Effector memory CD4-positive, alpha-beta T cell (primary cell): ENCODE data around the gene OTOG.

Source experiments
- DNase-seq, 3 donors: peaks; one replicate each; pipeline ENCODE4 v3.0.0-alpha.2; 2020
- H3K27ac ChIP-seq: 2 replicates; pipeline ENCODE4 v1.7.0; 2013; ENCODE audit warnings: mild to moderate bottlenecking, low read length, moderate library complexity; ENCODE audit not compliant: insufficient read depth, poor library complexity, severe bottlenecking
- H3K27me3 ChIP-seq: replicated peaks from 2 replicates; pipeline ENCODE4 v1.7.0; 2013; ENCODE audit warnings: mild to moderate bottlenecking, low read length; ENCODE audit not compliant: insufficient read depth, control insufficient read depth, poor library complexity, severe bottlenecking
- H3K36me3 ChIP-seq: 2 replicates; pipeline ENCODE4 v1.7.0; 2013; ENCODE audit warnings: mild to moderate bottlenecking, low read length, moderate library complexity; ENCODE audit not compliant: control insufficient read depth, insufficient read depth
- H3K4me1 ChIP-seq: 2 replicates; pipeline ENCODE4 v1.7.0; 2013; ENCODE audit warnings: low read length, mild to moderate bottlenecking; ENCODE audit not compliant: control insufficient read depth, insufficient read depth, poor library complexity, severe bottlenecking
- H3K4me3 ChIP-seq: 2 replicates; pipeline ENCODE4 v1.7.0; 2013; ENCODE audit warnings: low read length, low read depth, mild to moderate bottlenecking; ENCODE audit not compliant: insufficient read depth, poor library complexity, severe bottlenecking
- H3K9me3 ChIP-seq: 2 replicates; pipeline ENCODE4 v1.7.0; 2013; ENCODE audit warnings: mild to moderate bottlenecking, low read length, moderate library complexity; ENCODE audit not compliant: control insufficient read depth

OTOG gene

DNA sequence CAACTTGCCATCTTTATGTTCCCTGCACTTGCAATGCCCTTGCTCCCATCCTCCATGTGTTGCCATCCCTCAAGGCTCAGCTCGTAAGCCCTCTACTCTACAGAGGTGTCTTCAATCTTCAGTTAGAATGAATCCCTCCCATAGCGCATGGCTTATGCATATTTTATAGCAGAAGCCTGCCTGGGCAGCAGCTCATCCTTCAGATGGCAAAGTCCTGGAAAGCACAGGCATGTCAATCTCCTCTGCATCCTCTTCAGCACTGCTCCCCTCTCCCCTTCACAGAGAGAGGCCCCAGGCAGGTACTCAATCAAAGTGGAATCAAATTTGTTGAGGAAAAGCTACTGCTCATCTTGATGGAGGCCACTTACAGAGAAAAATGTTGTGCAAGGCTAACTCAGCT lies 39.3 kb upstream of the OTOG start:
- H3K4me3 ChIP-seq = no peak overlapping the region
- H3K27ac ChIP-seq = no peak overlapping the region
- no peak for DNase-seq
- no peaks in the 10 kb centered on the region for H3K4me1 ChIP-seq
- no peaks in the 10 kb centered on the region for H3K27me3 ChIP-seq
- no peaks in the 10 kb centered on the region for H3K36me3 ChIP-seq
- no peaks in the 10 kb centered on the region for H3K9me3 ChIP-seq

DNA sequence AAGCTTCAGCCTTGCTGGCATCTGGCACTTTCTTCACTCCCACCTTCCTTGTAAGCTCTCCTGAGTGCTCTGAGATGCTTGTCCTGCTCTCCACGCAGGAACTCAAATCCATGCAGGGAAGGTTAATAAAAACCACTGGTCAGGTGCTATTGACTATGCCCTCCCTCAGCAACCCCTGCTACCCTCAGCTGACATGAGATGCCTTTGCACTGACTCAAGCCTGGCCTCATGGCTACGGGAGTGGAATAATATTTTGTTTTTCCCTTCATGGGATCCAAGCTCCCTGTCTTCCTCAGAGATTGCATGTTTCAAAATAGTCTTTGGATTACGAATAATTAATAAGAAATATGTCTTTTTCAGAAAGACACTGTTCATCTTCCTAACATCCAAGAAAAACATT lies 38.8 kb upstream of the OTOG start:
- no peaks in the 10 kb centered on the region for H3K27me3 ChIP-seq
- DNase-seq = no peak
- H3K4me1 ChIP-seq = no peaks in the 10 kb centered on the region
- no peak overlapping the region for H3K27ac ChIP-seq
- H3K36me3 ChIP-seq = no peaks in the 10 kb centered on the region
- H3K4me3 ChIP-seq = no peak overlapping the region
- no peaks in the 10 kb centered on the region for H3K9me3 ChIP-seq

DNA sequence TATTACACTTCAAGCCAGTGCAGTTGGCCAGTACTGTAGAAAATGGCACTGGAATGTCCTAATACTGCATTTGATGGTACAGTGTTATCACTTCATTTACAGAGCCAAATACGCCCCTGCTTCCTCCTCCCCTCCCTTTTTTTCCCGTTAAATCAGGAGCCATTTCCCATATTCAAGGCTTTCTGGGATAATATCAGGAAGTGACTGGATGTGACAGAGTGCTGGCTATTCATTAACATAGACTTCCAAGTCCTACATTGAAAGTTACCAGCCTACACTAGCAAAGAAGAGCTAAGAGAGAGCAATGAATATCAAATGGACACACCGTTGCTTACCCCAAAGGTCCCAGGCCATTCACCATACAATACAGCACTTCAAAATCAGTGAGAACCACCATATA lies 38.3 kb upstream of the OTOG start:
- Histone ChIP-seq H3K36me3 (no peaks in the 10 kb centered on the region), H3K9me3 (no peaks in the 10 kb centered on the region), H3K4me1 (no peaks in the 10 kb centered on the region), H3K27ac (no peak overlapping the region), H3K27me3 (no peaks in the 10 kb centered on the region), H3K4me3 (no peak overlapping the region)
- DNase-seq = no peak

DNA sequence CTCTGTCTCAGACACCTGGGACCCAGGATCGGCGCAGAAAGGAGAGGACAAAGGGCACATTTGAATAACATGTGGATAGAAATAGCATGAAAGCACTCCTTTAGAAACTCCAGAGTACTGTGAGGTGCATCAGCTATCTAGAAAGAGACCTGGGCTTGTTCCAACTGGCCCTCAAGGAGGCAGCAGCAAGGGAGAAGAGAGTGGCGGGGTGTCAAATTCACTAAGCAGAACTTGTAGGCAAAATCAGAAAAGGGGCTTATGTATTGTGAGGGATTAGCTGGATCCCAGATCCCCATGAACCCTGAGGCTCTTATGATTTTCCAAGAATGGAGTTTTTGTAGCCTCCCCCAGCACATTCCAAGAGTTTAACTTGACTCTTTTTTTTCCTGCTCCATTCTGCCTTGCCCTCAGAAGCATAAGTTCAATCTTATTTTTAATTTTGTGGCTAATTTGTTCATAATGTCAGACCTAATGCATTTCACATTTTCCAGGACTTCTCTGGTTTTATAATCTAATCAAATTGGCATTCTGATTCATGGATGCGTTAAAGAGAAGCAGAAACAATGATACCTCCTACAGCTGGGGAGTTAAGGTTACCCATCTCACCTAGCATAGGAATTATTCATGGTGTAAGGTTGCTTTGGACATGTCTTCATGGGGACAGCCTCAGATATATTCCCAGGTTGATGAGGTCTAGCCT lies 36.4 kb upstream of the OTOG start:
- no peak overlapping the region for H3K4me3 ChIP-seq
- H3K4me1 ChIP-seq = no peaks in the 10 kb centered on the region
- no peaks in the 10 kb centered on the region for H3K36me3 ChIP-seq
- no peaks in the 10 kb centered on the region for H3K27me3 ChIP-seq
- H3K9me3 ChIP-seq = no peaks in the 10 kb centered on the region
- DNase-seq = no peak
- no peak overlapping the region for H3K27ac ChIP-seq

DNA sequence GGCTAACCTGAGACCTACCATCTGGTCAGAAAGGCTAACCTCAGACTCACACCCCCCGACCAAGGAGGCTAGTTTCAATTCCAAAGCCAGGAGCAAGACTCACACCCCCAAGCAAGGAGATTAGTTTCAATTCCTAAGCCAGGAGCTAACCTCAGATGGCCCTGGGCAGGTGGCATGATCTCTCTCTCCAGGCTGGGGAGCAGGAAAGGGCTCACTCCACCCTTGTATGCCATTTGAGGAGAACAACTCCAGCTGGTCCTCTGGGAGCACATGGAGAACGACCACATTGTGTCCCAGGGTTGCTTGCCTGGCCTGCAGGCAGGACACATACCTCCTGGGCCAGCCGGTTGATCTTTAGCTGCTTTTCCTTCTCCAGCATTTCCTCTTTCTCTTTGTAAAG lies 35.5 kb upstream of the OTOG start:
- no peak overlapping the region for H3K4me3 ChIP-seq
- no peak for DNase-seq
- H3K9me3 ChIP-seq = no peaks in the 10 kb centered on the region
- no peak overlapping the region for H3K27ac ChIP-seq
- H3K27me3 ChIP-seq = no peaks in the 10 kb centered on the region
- no peaks in the 10 kb centered on the region for H3K36me3 ChIP-seq
- no peaks in the 10 kb centered on the region for H3K4me1 ChIP-seq

DNA sequence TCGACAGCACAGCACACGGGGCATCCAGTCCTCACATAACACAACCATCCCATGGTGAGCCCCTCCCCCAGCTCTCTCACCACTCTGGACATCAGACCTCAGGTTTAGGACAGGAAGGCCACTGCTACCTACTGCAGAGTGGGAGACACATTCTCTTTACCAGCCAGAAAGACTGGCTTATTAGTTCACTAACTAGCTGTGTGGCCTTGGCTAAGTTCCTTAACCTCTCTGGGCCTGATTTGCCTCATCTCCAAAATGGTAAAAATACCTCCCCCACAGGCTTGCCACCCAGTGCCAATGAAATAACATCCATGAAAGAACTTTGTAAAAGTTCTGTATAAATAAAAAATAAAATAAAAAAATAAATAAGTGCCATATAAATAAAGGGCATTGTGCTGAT lies 35.0 kb upstream of the OTOG start:
- H3K27ac ChIP-seq = no peak overlapping the region
- no peaks in the 10 kb centered on the region for H3K4me1 ChIP-seq
- no peaks in the 10 kb centered on the region for H3K27me3 ChIP-seq
- DNase-seq = no peak
- no peak overlapping the region for H3K4me3 ChIP-seq
- no peaks in the 10 kb centered on the region for H3K9me3 ChIP-seq
- H3K36me3 ChIP-seq = no peaks in the 10 kb centered on the region

DNA sequence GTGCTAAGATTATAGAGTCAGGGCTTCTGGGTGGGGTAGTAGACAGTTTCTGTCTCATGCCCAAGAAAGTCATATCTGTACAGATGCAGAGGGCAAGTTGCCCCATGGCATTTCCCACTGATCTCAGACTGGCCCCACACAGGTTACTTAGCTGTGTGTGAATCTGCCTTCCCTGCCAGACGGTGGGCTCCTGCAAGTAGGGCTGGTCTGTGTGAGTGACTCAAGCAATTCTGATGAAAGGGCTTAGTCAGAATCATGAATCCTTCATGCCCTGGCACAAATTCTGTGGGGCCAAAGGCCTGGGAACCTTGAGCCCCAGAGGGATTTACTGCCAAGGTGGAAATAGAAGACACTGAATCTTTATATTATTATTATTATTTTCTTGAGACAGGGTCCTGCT lies 33.2 kb upstream of the OTOG start:
- H3K9me3 ChIP-seq = no peaks in the 10 kb centered on the region
- no peaks in the 10 kb centered on the region for H3K27me3 ChIP-seq
- H3K4me3 ChIP-seq = no peak overlapping the region
- no peaks in the 10 kb centered on the region for H3K36me3 ChIP-seq
- DNase-seq = no peak
- no peak overlapping the region for H3K27ac ChIP-seq
- H3K4me1 ChIP-seq = no peaks in the 10 kb centered on the region

DNA sequence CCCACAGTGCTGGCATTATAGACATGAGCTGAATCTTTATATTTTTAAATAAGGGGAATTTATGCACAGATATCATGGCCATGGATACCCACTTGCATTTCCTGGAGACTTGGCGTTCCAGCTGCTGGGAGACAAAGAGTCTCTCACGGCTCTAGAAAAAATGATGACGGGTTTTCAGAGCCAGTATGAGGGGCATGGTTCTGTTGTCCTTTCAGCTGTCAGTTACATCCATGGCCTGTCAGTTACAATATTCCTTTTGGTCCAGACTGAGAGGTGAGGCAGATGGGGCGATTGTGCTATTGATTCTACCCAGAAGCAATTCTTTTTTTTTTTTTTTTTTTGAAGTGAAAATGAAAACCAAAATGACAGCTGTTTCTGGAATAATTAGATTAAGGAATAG lies 32.6 kb upstream of the OTOG start:
- no peaks in the 10 kb centered on the region for H3K36me3 ChIP-seq
- H3K4me3 ChIP-seq = no peak overlapping the region
- no peaks in the 10 kb centered on the region for H3K9me3 ChIP-seq
- H3K27ac ChIP-seq = no peak overlapping the region
- H3K27me3 ChIP-seq = no peaks in the 10 kb centered on the region
- DNase-seq = no peak
- no peaks in the 10 kb centered on the region for H3K4me1 ChIP-seq

DNA sequence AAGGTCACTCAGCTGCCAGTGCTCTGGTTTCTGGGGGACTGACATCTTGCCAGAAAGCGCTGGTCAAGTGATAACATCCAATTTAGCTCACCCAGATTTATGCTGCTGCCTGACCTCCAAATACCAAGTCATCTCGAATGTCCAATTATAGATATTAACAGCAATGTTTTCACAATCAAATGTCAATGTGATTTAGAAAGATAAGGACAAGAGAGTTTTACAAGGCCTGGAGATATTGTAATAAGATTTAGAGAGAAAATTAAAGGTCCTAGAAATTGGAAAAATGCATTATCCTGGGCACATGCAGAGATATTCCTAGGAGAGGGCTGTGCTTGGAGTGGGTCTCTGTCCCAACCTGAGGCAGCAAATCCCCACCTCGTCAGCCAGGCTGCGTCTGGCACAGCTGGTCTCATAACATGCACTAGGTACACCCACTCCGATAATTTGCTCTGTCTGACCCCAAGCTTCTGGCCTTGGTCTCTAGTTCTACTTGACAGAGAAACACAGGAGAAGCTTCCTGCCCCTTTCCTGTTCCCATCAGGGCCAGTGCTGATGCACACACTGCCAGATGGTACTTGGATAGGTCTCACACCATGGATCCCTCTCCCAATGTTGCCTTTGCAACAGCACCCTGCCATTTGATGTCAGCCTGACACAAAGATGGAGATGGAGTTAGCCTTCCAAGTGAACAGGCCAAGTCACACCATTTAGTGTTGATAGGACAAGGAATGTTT lies 31.4 kb upstream of the OTOG start:
- Histone ChIP-seq H3K27ac (no peak overlapping the region), H3K4me1 (no peaks in the 10 kb centered on the region), H3K9me3 (no peaks in the 10 kb centered on the region), H3K36me3 (no peaks in the 10 kb centered on the region), H3K27me3 (no peaks in the 10 kb centered on the region), H3K4me3 (no peak overlapping the region)
- no peak for DNase-seq

DNA sequence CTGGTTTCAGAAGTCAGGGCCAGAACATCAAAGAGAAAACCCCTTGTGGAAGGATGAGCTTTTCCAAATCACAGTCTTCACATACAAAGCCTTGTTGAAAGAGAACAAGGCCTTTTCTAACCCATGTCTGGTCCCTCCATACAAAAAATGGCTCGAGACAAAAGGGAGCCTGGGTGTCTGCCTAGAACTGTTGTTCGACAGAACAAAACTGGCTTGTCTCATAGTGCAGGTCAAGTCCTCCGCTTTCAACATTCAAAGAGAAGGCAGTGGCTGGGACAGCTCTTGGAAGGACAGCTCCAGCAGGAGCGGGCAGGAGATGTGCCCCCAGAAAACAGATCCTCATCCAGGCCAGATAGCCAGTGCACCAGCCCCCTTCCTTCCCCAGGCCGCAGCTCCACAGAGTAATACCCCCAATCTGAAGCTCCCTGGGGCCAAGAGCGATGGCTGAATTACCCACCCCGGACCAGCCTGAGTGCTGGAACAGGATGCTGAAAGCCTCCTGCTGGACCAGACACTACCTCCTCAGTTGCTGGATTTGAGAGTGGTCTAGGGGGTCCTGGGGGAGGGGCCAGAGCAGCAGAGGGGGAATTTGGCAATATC lies 30.4 kb upstream of the OTOG start:
- no peak for DNase-seq
- H3K9me3 ChIP-seq = no peaks in the 10 kb centered on the region
- H3K4me1 ChIP-seq = no peaks in the 10 kb centered on the region
- H3K27me3 ChIP-seq = no peaks in the 10 kb centered on the region
- no peak overlapping the region for H3K4me3 ChIP-seq
- no peak overlapping the region for H3K27ac ChIP-seq
- H3K36me3 ChIP-seq = no peaks in the 10 kb centered on the region
